C4-2B (cell line): ENCODE measurements around the gene LZTR1.

Source experiments
- CTCF ChIP-seq: fragments of 450-650 bp; conservative IDR thresholded peaks from 2 replicates; pipeline ENCODE4 v1.5.1; 2017; ENCODE audit warnings: mild to moderate bottlenecking
- ZFX ChIP-seq: fragments of 450-650 bp; IDR thresholded peaks from 2 replicates; pipeline ENCODE4 v1.6.1; 2017

- TF ChIP-seq CTCF (no peak), ZFX (no peak)
Measured at GRCh38 chr22:21026783-21027692, 44.9 kb downstream of the LZTR1 start.
